Suprapubic skin (tissue), 3 donors: Measurements from ENCODE around the gene BCAN.

Experiments
- POLR2A ChIP-seq, 2 donors: fragments of 450-650 bp; IDR thresholded peaks; one replicate each; pipeline ENCODE4 v1.6.1; 2017; ENCODE audit warnings: antibody characterized with exemption in 2 of 2, mild to moderate bottlenecking in 2 of 2, moderate library complexity in 2 of 2
- TF ChIP-seq, protein P1 (sequence below), 2 donors: fragments of 200-600 bp in 1 of 2; fragments of 450-650 bp in 1 of 2; sonication (generic) in 1 of 2; IDR thresholded peaks; one replicate each; pipeline ENCODE4 v1.5.1; 2016 to 2019; ENCODE audit warnings: antibody characterized with exemption in 2 of 2, mild to moderate bottlenecking in 1 of 2, moderate library complexity in 1 of 2

DNA sequence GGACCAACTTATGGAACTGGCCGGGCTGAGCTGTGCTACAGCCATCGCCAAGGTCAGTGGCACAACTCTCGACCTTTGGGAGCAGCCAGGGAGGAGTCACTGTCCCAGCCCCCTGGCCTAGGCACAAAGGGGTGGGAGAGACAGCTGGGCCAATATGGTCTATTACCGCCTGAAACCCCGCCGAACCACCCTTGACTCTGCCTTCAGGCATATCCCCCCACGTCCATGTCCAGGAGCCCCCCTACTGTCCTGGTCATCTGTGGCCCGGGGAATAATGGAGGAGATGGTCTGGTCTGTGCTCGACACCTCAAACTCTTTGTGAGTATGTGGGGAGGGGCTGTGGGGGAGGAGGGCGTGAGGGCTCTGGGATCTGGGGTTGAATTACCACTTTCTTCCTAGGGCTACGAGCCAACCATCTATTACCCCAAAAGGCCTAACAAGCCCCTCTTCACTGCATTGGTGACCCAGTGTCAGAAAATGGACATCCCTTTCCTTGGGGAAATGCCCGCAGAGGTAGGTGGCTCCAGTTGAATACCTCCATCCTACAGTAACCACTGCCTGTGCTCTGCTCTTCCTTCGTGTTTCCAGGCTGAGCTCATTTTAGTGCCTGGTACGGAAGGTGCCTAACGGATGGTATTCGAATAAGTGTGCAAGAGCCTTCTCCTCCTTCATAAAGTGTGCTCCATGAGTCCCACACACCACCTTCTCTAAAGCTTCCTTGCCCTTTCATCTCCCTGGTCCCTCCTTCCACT, 49.6 kb upstream of the BCAN start:
- TF ChIP-seq, protein P1, sequence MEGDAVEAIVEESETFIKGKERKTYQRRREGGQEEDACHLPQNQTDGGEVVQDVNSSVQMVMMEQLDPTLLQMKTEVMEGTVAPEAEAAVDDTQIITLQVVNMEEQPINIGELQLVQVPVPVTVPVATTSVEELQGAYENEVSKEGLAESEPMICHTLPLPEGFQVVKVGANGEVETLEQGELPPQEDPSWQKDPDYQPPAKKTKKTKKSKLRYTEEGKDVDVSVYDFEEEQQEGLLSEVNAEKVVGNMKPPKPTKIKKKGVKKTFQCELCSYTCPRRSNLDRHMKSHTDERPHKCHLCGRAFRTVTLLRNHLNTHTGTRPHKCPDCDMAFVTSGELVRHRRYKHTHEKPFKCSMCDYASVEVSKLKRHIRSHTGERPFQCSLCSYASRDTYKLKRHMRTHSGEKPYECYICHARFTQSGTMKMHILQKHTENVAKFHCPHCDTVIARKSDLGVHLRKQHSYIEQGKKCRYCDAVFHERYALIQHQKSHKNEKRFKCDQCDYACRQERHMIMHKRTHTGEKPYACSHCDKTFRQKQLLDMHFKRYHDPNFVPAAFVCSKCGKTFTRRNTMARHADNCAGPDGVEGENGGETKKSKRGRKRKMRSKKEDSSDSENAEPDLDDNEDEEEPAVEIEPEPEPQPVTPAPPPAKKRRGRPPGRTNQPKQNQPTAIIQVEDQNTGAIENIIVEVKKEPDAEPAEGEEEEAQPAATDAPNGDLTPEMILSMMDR (IDR thresholded peaks at IDR 0.05), result no peak
- TF ChIP-seq POLR2A (IDR thresholded peaks at IDR 0.05), result no peak
